Mammary epithelial cell (primary cell): Measurements from ENCODE around the gene PKP2.

Source experiments
- CTCF ChIP-seq, 2 donors: IDR thresholded peaks in 1 of 2; conservative IDR thresholded peaks in 1 of 2; 2 replicates each; pipeline ENCODE4 v1.5.1; 2011 to 2012; ENCODE audit warnings: inconsistent platforms in 2 of 2, low read length in 2 of 2, mild to moderate bottlenecking in 2 of 2, control low read depth in 1 of 2, low read depth in 1 of 2; ENCODE audit not compliant: insufficient read depth in 1 of 2; ENCODE audit errors: extremely low read depth in 1 of 2
- EZH2 ChIP-seq: IDR thresholded peaks from 2 replicates; pipeline ENCODE4 v1.6.1; 2012; ENCODE audit warnings: low read length, inconsistent platforms, borderline replicate concordance

GRCh38 chr12:32742133-32742532 lies 154.4 kb downstream of the PKP2 start:
- TF ChIP-seq EZH2 (no peak), CTCF (conservative IDR thresholded peaks at IDR 0.05 in 1 of 2, IDR thresholded peaks at IDR 0.05 in 1 of 2; ENCODE audit: extremely low read depth in 1 of 2, insufficient read depth in 1 of 2, low read depth in 1 of 2, low read length in 2 of 2) (no peak)
